Activated T-cell treated with anti-CD3 and anti-CD28 coated beads for 1 hour (primary cell): ENCODE data around the gene ESRRA.

Experiments used
- DNase-seq: peaks from one replicate; pipeline ENCODE4 v3.0.0-alpha.2; 2020; ENCODE audit warnings: low read depth

ESRRA gene

GRCh38 chr11:64333556-64333955, 28.2 kb downstream of the ESRRA start:
- DNase-seq, result no peak

- DNase-seq, result no peak
Measured at GRCh38 chr11:64334764-64335735, 29.7 kb downstream of the ESRRA start.

- DNase-seq, result no peak
Measured at GRCh38 chr11:64337538-64338249, 32.4 kb downstream of the ESRRA start.

- no peak for DNase-seq
Measured at GRCh38 chr11:64338716-64339115, 33.4 kb downstream of the ESRRA start.

GRCh38 chr11:64339286-64339685, 34.0 kb downstream of the ESRRA start:
- no peak for DNase-seq

- peak; percentile 81 for DNase-seq
Measured at GRCh38 chr11:64339754-64340408, 34.6 kb downstream of the ESRRA start, which contains the start of gene CCDC88B. TSS of gene CCDC88B (plus strand) at chr11:64340204. CDS start at chr11:64340267, 63 bp downstream.

- DNase-seq, result peak; percentile 76
Measured at GRCh38 chr11:64340671-64341335, 35.5 kb downstream of the ESRRA start.

GRCh38 chr11:64341429-64341828, 36.1 kb downstream of the ESRRA start:
- DNase-seq, result no peak

- DNase-seq, result peak; percentile 79
Measured at GRCh38 chr11:64341851-64342791, 36.8 kb downstream of the ESRRA start.

GRCh38 chr11:64342869-64343745, 37.8 kb downstream of the ESRRA start:
- no peak for DNase-seq

GRCh38 chr11:64343767-64344559, 38.6 kb downstream of the ESRRA start:
- DNase-seq, result no peak

GRCh38 chr11:64344787-64345186, 39.5 kb downstream of the ESRRA start:
- DNase-seq, result no peak

- DNase-seq, result no peak
Measured at GRCh38 chr11:64347193-64347867, 42.0 kb downstream of the ESRRA start.

GRCh38 chr11:64348383-64349024, 43.2 kb downstream of the ESRRA start:
- DNase-seq, result no peak

GRCh38 chr11:64349025-64349387, 43.7 kb downstream of the ESRRA start:
- DNase-seq, result no peak

GRCh38 chr11:64349404-64349803, 44.1 kb downstream of the ESRRA start:
- DNase-seq, result no peak

GRCh38 chr11:64351136-64351631, 45.9 kb downstream of the ESRRA start:
- no peak for DNase-seq
